Right lobe of liver (tissue), 4 donors: ENCODE measurements around the gene KRTAP4-1.

Source experiments
- POLR2A ChIP-seq: fragments of 450-650 bp; IDR thresholded peaks from one replicate; pipeline ENCODE4 v1.6.1; 2017; ENCODE audit warnings: antibody characterized with exemption, mild to moderate bottlenecking
- TF ChIP-seq, protein P1 (sequence below), 4 donors: fragments of 200-600 bp in 3 of 4; fragments of 450-650 bp in 1 of 4; IDR thresholded peaks; one replicate each; pipeline versions ENCODE4 v1.5.1 to v1.8.0; 2016 to 2022; ENCODE audit warnings: antibody characterized with exemption in 4 of 4, mild to moderate bottlenecking in 2 of 4
- donor health status: DM: no; HTN: no; CAD: no.
- donor health status: DM: no; HTN: no; CAD: no.
- donor health status: DM: no; HTN: yes; CAD: no.

DNA sequence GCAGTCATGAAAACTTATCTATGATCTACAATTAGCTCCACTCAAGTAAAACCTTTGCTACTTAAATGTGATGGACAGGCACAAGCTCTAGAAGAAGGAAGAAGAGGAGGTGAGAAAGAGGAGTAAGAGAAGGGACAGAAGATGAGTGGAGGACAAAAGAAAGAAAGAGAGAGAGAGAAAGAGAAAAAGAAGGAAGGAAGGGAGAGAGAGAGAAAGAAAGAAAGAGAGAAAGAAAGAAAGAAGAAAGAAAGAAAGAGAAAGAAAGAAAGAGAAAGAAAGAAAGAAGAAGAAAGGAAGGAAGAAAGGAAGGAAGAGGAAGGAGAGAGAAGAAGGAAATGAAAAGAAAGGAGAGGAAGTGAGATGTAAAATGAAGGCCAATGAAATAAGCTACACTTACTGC lies 45.4 kb upstream of the KRTAP4-1 start:
- no peak for TF ChIP-seq POLR2A
- TF ChIP-seq, protein P1, sequence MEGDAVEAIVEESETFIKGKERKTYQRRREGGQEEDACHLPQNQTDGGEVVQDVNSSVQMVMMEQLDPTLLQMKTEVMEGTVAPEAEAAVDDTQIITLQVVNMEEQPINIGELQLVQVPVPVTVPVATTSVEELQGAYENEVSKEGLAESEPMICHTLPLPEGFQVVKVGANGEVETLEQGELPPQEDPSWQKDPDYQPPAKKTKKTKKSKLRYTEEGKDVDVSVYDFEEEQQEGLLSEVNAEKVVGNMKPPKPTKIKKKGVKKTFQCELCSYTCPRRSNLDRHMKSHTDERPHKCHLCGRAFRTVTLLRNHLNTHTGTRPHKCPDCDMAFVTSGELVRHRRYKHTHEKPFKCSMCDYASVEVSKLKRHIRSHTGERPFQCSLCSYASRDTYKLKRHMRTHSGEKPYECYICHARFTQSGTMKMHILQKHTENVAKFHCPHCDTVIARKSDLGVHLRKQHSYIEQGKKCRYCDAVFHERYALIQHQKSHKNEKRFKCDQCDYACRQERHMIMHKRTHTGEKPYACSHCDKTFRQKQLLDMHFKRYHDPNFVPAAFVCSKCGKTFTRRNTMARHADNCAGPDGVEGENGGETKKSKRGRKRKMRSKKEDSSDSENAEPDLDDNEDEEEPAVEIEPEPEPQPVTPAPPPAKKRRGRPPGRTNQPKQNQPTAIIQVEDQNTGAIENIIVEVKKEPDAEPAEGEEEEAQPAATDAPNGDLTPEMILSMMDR (IDR thresholded peaks at IDR 0.05) = no peak
